SU-DHL-6 (cell line): ENCODE results near the gene EIF4B.
A peak's percentile ranks its signal among the peaks of the same experiment; 100 is the strongest.

Source experiments
- H2AFZ ChIP-seq: fragments of 200-600 bp; sonication (generic); 2 replicates; pipeline ENCODE4 v1.6.1; 2014; ENCODE audit warnings: low read depth, mild to moderate bottlenecking, moderate library complexity, mixed read lengths, antibody characterized with exemption, low read length; ENCODE audit not compliant: severe bottlenecking
- H3F3A ChIP-seq: fragments of 200-600 bp; shearing (Covaris generic); 2 replicates; pipeline ENCODE4 v1.6.0; 2016; ENCODE audit warnings: antibody characterized with exemption, mild to moderate bottlenecking; ENCODE audit not compliant: insufficient read depth
- H3K27ac ChIP-seq: fragments of 200-600 bp; sonication (generic); 2 replicates; pipeline ENCODE4 v1.5.1; 2016; ENCODE audit warnings: low read depth, mild to moderate bottlenecking, low read length, moderate library complexity, mixed read lengths
- H3K27me3 ChIP-seq: fragments of 200-600 bp; sonication (generic), shearing (Covaris generic); 2 replicates; pipeline ENCODE4 v1.6.0; 2014; ENCODE audit warnings: mild to moderate bottlenecking, low read length
- H3K36me3 ChIP-seq: fragments of 200-600 bp; sonication (generic); 2 replicates; pipeline ENCODE4 v1.6.1; 2014; ENCODE audit warnings: mild to moderate bottlenecking, low read length, mixed read lengths
- H3K4me2 ChIP-seq: fragments of 300-600, 200-600 bp; shearing (Covaris generic), sonication (generic); 2 replicates; pipeline ENCODE4 v1.6.0; 2014; ENCODE audit warnings: low read length, low read depth, mild to moderate bottlenecking; ENCODE audit not compliant: poor library complexity, severe bottlenecking
- H3K4me3 ChIP-seq: fragments of 200-600 bp; sonication (generic); 2 replicates; pipeline ENCODE4 v1.5.1; 2014; ENCODE audit warnings: antibody characterized with exemption, low read length, mild to moderate bottlenecking, mixed read lengths; ENCODE audit not compliant: insufficient read depth, poor library complexity, severe bottlenecking
- H3K79me2 ChIP-seq: fragments of 200-600 bp; sonication (generic); 2 replicates; pipeline ENCODE4 v1.6.1; 2014; ENCODE audit warnings: mild to moderate bottlenecking, low read length, moderate library complexity; ENCODE audit not compliant: insufficient read depth
- H3K9ac ChIP-seq: fragments of 200-600 bp; sonication (generic); 2 replicates; pipeline ENCODE4 v1.7.0; 2014; ENCODE audit warnings: mild to moderate bottlenecking, low read length
- H3K9me2 ChIP-seq: fragments of 200-600 bp; sonication (generic); replicated peaks from 2 replicates; pipeline ENCODE4 v1.6.1; 2014; ENCODE audit warnings: low read length; ENCODE audit not compliant: insufficient read depth
- H3K9me3 ChIP-seq: fragments of 200-600 bp; sonication (generic); 2 replicates; pipeline ENCODE4 v1.6.1; 2014; ENCODE audit warnings: low read length, mixed read lengths; ENCODE audit not compliant: insufficient read depth
- H4K20me1 ChIP-seq: fragments of 200-600 bp; sonication (generic); 2 replicates; pipeline ENCODE4 v1.6.1; 2014; ENCODE audit warnings: low read depth, mild to moderate bottlenecking, antibody characterized with exemption, low read length, moderate library complexity, mixed read lengths
- CTCF ChIP-seq: fragments of 200-600 bp; sonication (generic); IDR thresholded peaks from one replicate; pipeline ENCODE4 v1.5.1; 2017; ENCODE audit warnings: antibody characterized with exemption, mild to moderate bottlenecking, low read length, moderate library complexity; ENCODE audit not compliant: insufficient read depth, poor library complexity, severe bottlenecking
- EZH2phosphoT487 ChIP-seq: fragments of 200-600 bp; sonication (generic), shearing (Covaris generic); conservative IDR thresholded peaks from 2 replicates; pipeline ENCODE4 v1.6.1; 2018; ENCODE audit warnings: mild to moderate bottlenecking, antibody characterized with exemption, low read length, moderate library complexity, mixed read lengths

EIF4B gene

GRCh38 chr12:53004582-53004981, 1.7 kb upstream of the EIF4B start:
- no peak overlapping the region for H3K4me3 ChIP-seq
- peak overlapping the region; percentile 86 for H3K4me2 ChIP-seq
- peaks cover 18% of the 10 kb centered on the region for H3K36me3 ChIP-seq
- H3F3A ChIP-seq = peaks cover 6% of the 10 kb centered on the region
- H2AFZ ChIP-seq = no peak overlapping the region
- H3K27me3 ChIP-seq = no peaks in the 10 kb centered on the region
- H3K27ac ChIP-seq = no peak overlapping the region
- H3K9me3 ChIP-seq = no peaks in the 10 kb centered on the region
- H3K79me2 ChIP-seq = peaks cover 33% of the 10 kb centered on the region
- no peak for TF ChIP-seq CTCF
- TF ChIP-seq EZH2phosphoT487 = no peak
- H3K9ac ChIP-seq = no peak overlapping the region
- no peaks in the 10 kb centered on the region for H3K9me2 ChIP-seq
- peaks cover 16% of the 10 kb centered on the region for H4K20me1 ChIP-seq

- peak overlapping the region; percentile 45; the same call in 1 of the 2 replicates for H3K27ac ChIP-seq
- H3K9me2 ChIP-seq = no peaks in the 10 kb centered on the region
- H3F3A ChIP-seq = peaks cover 9% of the 10 kb centered on the region
- H4K20me1 ChIP-seq = peaks cover 24% of the 10 kb centered on the region
- TF ChIP-seq CTCF (no peak), EZH2phosphoT487 (no peak)
- H3K79me2 ChIP-seq = peaks cover 41% of the 10 kb centered on the region
- H3K9ac ChIP-seq = peak overlapping the region; percentile 87
- no peaks in the 10 kb centered on the region for H3K27me3 ChIP-seq
- H3K9me3 ChIP-seq = no peaks in the 10 kb centered on the region
- peak overlapping the region; percentile 86 for H3K4me2 ChIP-seq
- H2AFZ ChIP-seq = peak overlapping the region; percentile 82
- H3K4me3 ChIP-seq = peak overlapping the region; percentile 92
- H3K36me3 ChIP-seq = peaks cover 24% of the 10 kb centered on the region
Observed at GRCh38 chr12:53005215-53005985, 856 bp upstream of the EIF4B start.

- Histone ChIP-seq H3K9me3 (no peaks in the 10 kb centered on the region), H4K20me1 (peaks cover 38% of the 10 kb centered on the region), H2AFZ (peak overlapping the region; percentile 45), H3K4me2 (peak overlapping the region; percentile 97), H3K36me3 (peaks cover 24% of the 10 kb centered on the region), H3K9me2 (no peaks in the 10 kb centered on the region), H3K4me3 (peak overlapping the region; percentile 74), H3F3A (peaks cover 9% of the 10 kb centered on the region), H3K27ac (peak overlapping the region; percentile 85), H3K27me3 (no peaks in the 10 kb centered on the region), H3K9ac (peak overlapping the region; percentile 99), H3K79me2 (peaks cover 56% of the 10 kb centered on the region)
- TF ChIP-seq CTCF (no peak), EZH2phosphoT487 (no peak)
Observed at GRCh38 chr12:53006810-53007309, 604 bp downstream of the EIF4B start.
